H1 (cell line): Measurements from ENCODE around the gene VPS50. TPM values are rescaled to one million over a fixed set of nuclear protein-coding genes. Genes with fewer than 3 reads are reported as not detected.

Experiments used
- CEBPB ChIP-seq: IDR thresholded peaks from 2 replicates; pipeline ENCODE4 v1.6.1; 2012; ENCODE audit warnings: low read depth, low read length
- CHD2 ChIP-seq: IDR thresholded peaks from 2 replicates; pipeline ENCODE4 v1.6.1; 2012; ENCODE audit warnings: low read length, improper control_type of control experiment
- RAD21 ChIP-seq, 2 experiments: IDR thresholded peaks in 1 of 2; conservative IDR thresholded peaks in 1 of 2; 2 replicates each; pipeline ENCODE4 v1.6.1; 2011; ENCODE audit warnings: low read depth in 2 of 2, low read length in 2 of 2, improper control_type of control experiment in 1 of 2, inconsistent platforms in 1 of 2, mild to moderate bottlenecking in 1 of 2, moderate library complexity in 1 of 2
- SP1 ChIP-seq: IDR thresholded peaks from 2 replicates; pipeline ENCODE4 v1.6.1; 2011; ENCODE audit warnings: low read depth, low read length
- polyA plus RNA-seq, 7 experiments: library from polyadenylated mRNA; depleted of rRNA in 3 of 7; stranded (reverse) in 5 of 7; unstranded in 2 of 7; fragments of >200 nt in 5 of 7; fragments of 200-250 nt in 2 of 7; gene quantifications; 1 replicate in 5 of 7; 2 replicates in 1 of 7; 4 replicates in 1 of 7; pipeline versions ENCODE4 v1.2.1 to v1.2.3, GENCODE V29; 2011 to 2013; ENCODE audit warnings: missing spikeins in 2 of 7, mixed read lengths in 2 of 7
- total RNA-seq: library from RNA; stranded (reverse); fragmentation: NEBNext Ultra II Directional; extraction: Animal tissue kit (Norgen Biotek cat#: 25700); gene quantifications from 2 replicates; pipeline ENCODE4 v1.2.1, GENCODE V29; 2021

VPS50 gene
- total and polyA plus RNA-seq, 2 of the 8 experiments (the other 6 are each of a cell fraction or from before 2014, with no cell fraction given): 3.7 to 9.3 TPM

DNA sequence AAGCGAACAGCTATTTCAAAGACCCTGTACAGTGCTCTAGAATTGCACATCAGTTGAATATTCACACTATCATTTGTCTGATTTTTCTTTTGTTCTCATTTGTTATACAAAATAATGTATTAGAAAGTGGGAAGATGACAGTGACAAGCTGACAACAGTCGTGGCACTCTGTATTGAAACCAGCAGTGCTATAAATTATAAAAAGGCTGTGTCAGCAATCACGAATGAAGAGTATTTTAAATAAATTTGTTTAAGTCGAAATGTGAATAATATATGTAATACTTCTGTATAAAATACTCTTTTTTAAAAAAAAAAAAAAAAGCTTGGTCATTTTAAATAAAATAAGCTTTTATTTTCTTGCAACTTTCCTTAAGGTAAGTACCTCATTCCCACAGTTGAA, 122.6 kb downstream of the VPS50 start (continued):
- TF ChIP-seq CHD2: no peak
- no peak for TF ChIP-seq CEBPB
- no peak for TF ChIP-seq SP1
- TF ChIP-seq RAD21 (IDR thresholded peaks at IDR 0.05 in 1 of 2, conservative IDR thresholded peaks at IDR 0.05 in 1 of 2; ENCODE audit: low read depth in 2 of 2, low read length in 2 of 2): no peak
